ENCODE results near the gene COL24A1. TPM values are rescaled to one million over a fixed set of nuclear protein-coding genes. Genes with fewer than 3 reads are reported as not detected.

COL24A1 gene
- total RNA-seq, 1 experiment from 2014 or later, result not detected

GRCh38 chr1:86100401-86100800, 56.2 kb downstream of the COL24A1 start:
- TF ChIP-seq CEBPB (IDR thresholded peaks at IDR 0.05; ENCODE audit: low read depth) (no peak), SRF (IDR thresholded peaks at IDR 0.05; ENCODE audit: low read depth) (no peak), SP1 (IDR thresholded peaks at IDR 0.05; ENCODE audit: low read depth) (no peak)
- no peaks in the 10 kb centered on the region for H3K27me3 ChIP-seq (ENCODE audit: insufficient read depth, low read length)
- H3K4me2 ChIP-seq (ENCODE audit: low read length), result no peak overlapping the region
- ATAC-seq, result no peak
- no peak overlapping the region for H3K9ac ChIP-seq (ENCODE audit: low read length)
- H3K79me2 ChIP-seq (ENCODE audit: insufficient read depth, low read length), result no peaks in the 10 kb centered on the region
- RAD21 ChIA-PET (ENCODE audit: low non-redundant PET in 1 of 2, low total read pairs in 2 of 2, uncharacterized antibody in 2 of 2, unreplicated experiment in 2 of 2), result no interaction called here
- no peaks in the 10 kb centered on the region for H3K4me1 ChIP-seq (ENCODE audit: control insufficient read depth in 1 of 2, insufficient read depth in 2 of 2, low read length in 2 of 2)
- no peaks in the 10 kb centered on the region for H3K9me3 ChIP-seq (ENCODE audit: control insufficient read depth in 1 of 2, insufficient read depth in 1 of 2, low read depth in 1 of 2, low read length in 2 of 2)
- intact Hi-C loops (cut with micrococcal nuclease), result no loop called here
- POLR2A ChIA-PET, result no interaction called here
- H3K36me3 ChIP-seq (ENCODE audit: control insufficient read depth in 1 of 2, insufficient read depth in 2 of 2, low read length in 2 of 2), result no peaks in the 10 kb centered on the region
- BruUV-seq (replicated peaks), result no TSS peak
- no peak overlapping the region for H3K27ac ChIP-seq (ENCODE audit: low read depth, low read length)
- H2AFZ ChIP-seq (ENCODE audit: low read depth, low read length, poor library complexity, severe bottlenecking), result no peak overlapping the region
- DNase-seq (ENCODE audit: low read depth, low spot score), result no peak
- CTCF ChIA-PET, result no interaction called here
- no peak overlapping the region for H3K4me3 ChIP-seq (replicated peaks in 1 of 2; ENCODE audit: low read depth in 1 of 2, low read length in 2 of 2)
- no peaks in the 10 kb centered on the region for H3K9me2 ChIP-seq (ENCODE audit: insufficient read depth)
- H4K20me1 ChIP-seq (ENCODE audit: insufficient read depth), result no peaks in the 10 kb centered on the region

- H3K27ac ChIP-seq (ENCODE audit: low read depth, low read length), result no peak overlapping the region
- TF ChIP-seq TCF7L2 (IDR thresholded peaks at IDR 0.05; ENCODE audit: borderline replicate concordance, extremely low read depth, insufficient read depth, insufficient read length), result no peak
- no peak for TF ChIP-seq REST (IDR thresholded peaks at IDR 0.05; ENCODE audit: low read depth)
- no peak for TF ChIP-seq EZH2phosphoT487 (IDR thresholded peaks at IDR 0.05; ENCODE audit: borderline replicate concordance)
- no peak for TF ChIP-seq CBX3 (IDR thresholded peaks at IDR 0.05; ENCODE audit: low read depth)
- no peak for TF ChIP-seq SP1 (IDR thresholded peaks at IDR 0.05; ENCODE audit: low read depth)
- TF ChIP-seq ELF1 (IDR thresholded peaks at IDR 0.05; ENCODE audit: borderline replicate concordance, low read depth), result no peak
- no peak for TF ChIP-seq POLR2AphosphoS5 (IDR thresholded peaks at IDR 0.05; ENCODE audit: low read depth, low read length)
- no peak for TF ChIP-seq CEBPB (IDR thresholded peaks at IDR 0.05; ENCODE audit: low read depth)
- TF ChIP-seq ZNF274 (IDR thresholded peaks at IDR 0.05; ENCODE audit: low read depth, low read length), result no peak
- no peak for TF ChIP-seq ATF3 (IDR thresholded peaks at IDR 0.05)
- no peak for TF ChIP-seq ZFX (IDR thresholded peaks at IDR 0.05)
- TF ChIP-seq YY1 (IDR thresholded peaks at IDR 0.05; ENCODE audit: extremely low read depth, insufficient replicate concordance, low read depth, low read length), result no peak
- no peak for TF ChIP-seq SIN3A (IDR thresholded peaks at IDR 0.05; ENCODE audit: low read depth)
- TF ChIP-seq EGR1 (IDR thresholded peaks at IDR 0.05; ENCODE audit: low read depth), result no peak
- no peak for TF ChIP-seq SRF (IDR thresholded peaks at IDR 0.05; ENCODE audit: low read depth)
- BruUV-seq (replicated peaks), result no TSS peak
- no peaks in the 10 kb centered on the region for H3K36me3 ChIP-seq (ENCODE audit: control insufficient read depth in 1 of 2, insufficient read depth in 2 of 2, low read length in 2 of 2)
- H3K4me2 ChIP-seq (ENCODE audit: low read length), result no peak overlapping the region
- H2AFZ ChIP-seq (ENCODE audit: low read depth, low read length, poor library complexity, severe bottlenecking), result peak overlapping the region; percentile 9
- no peaks in the 10 kb centered on the region for H3K9me3 ChIP-seq (ENCODE audit: control insufficient read depth in 1 of 2, insufficient read depth in 1 of 2, low read depth in 1 of 2, low read length in 2 of 2)
- ChIA-PET POLR2A (no interaction called here), RAD21 (ENCODE audit: low non-redundant PET in 1 of 2, low total read pairs in 2 of 2, uncharacterized antibody in 2 of 2, unreplicated experiment in 2 of 2) (no interaction called here), CTCF (no interaction called here)
- H3K4me1 ChIP-seq (ENCODE audit: control insufficient read depth in 1 of 2, insufficient read depth in 2 of 2, low read length in 2 of 2), result no peaks in the 10 kb centered on the region
- H3K9ac ChIP-seq (ENCODE audit: low read length), result no peak overlapping the region
- ATAC-seq (no peak), DNase-seq (ENCODE audit: low read depth, low spot score) (no peak)
- H3K27me3 ChIP-seq (ENCODE audit: insufficient read depth, low read length), result no peaks in the 10 kb centered on the region
- intact Hi-C loops (cut with micrococcal nuclease), result no loop called here
- H3K4me3 ChIP-seq (replicated peaks in 1 of 2; ENCODE audit: low read depth in 1 of 2, low read length in 2 of 2), result no peak overlapping the region
- H4K20me1 ChIP-seq (ENCODE audit: insufficient read depth), result no peaks in the 10 kb centered on the region
- H3K79me2 ChIP-seq (ENCODE audit: insufficient read depth, low read length), result no peaks in the 10 kb centered on the region
- no peaks in the 10 kb centered on the region; the same call in 1 of the 2 replicates for H3K9me2 ChIP-seq (ENCODE audit: insufficient read depth)
Measured at GRCh38 chr1:86089765-86090164, 66.8 kb downstream of the COL24A1 start.

Measured in HCT116 (cell line).